Esophagus muscularis mucosa (tissue), 3 donors: ENCODE data around the gene PTPRN2.

Source experiments
- CTCF ChIP-seq, 3 experiments: fragments of 200-600 bp in 2 of 3; fragments of 450-650 bp in 1 of 3; sonication (generic) in 2 of 3; IDR thresholded peaks; one replicate each; pipeline ENCODE4 v1.5.1; 2017 to 2019; ENCODE audit warnings: antibody characterized with exemption in 3 of 3, mild to moderate bottlenecking in 2 of 3, moderate library complexity in 1 of 3
- EP300 ChIP-seq: sonication (generic); formaldehyde crosslinking; IDR thresholded peaks from one replicate; pipeline ENCODE4 v1.6.1; 2017; ENCODE audit warnings: antibody characterized with exemption

- no peak for TF ChIP-seq CTCF (IDR thresholded peaks at IDR 0.05)
- no peak for TF ChIP-seq EP300
These were observed 466.1 kb downstream of the PTPRN2 start for GRCh38 chr7:158121441-158122045.
